Coronary artery (tissue), 2 donors: ENCODE results near the gene NEUROD6.

ENCODE experiments used
- DNase-seq: peaks from one replicate; pipeline ENCODE4 v3.0.0-alpha.2; 2017; ENCODE audit warnings: low spot score
- H3K27ac ChIP-seq, 2 donors: fragments of 200-600 bp; sonication (generic); one replicate each; pipeline ENCODE4 v1.5.1; 2016 to 2019
- H3K4me3 ChIP-seq: fragments of 200-600 bp; sonication (generic); 2 replicates; pipeline ENCODE4 v1.5.1; 2016; ENCODE audit warnings: mild to moderate bottlenecking, moderate library complexity
- TF ChIP-seq, protein P1 (sequence below): fragments of 200-600 bp; sonication (generic); IDR thresholded peaks from one replicate; pipeline ENCODE4 v1.5.1; 2019; ENCODE audit warnings: antibody characterized with exemption

The NEUROD6 gene

DNA sequence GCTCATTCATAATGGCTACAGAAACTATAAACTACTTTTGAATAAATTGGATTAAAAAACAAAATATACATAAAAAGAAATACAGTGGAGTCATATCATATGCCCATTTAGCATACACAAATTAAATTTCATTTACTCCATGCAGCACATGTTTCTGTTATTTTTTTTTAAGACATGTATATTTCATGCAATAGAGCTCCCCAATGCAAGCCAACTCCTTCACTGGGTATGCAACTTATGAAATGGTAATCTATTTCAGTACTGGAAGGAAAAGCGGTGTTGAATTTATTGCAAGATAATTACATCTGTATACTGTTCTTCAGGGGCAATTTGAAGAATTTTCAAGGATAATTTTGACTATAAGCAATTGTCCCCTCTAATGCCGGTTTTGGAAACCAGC lies 49.9 kb downstream of the NEUROD6 start:
- DNase-seq = no peak
- Histone ChIP-seq H3K27ac (no peak overlapping the region), H3K4me3 (no peak overlapping the region)
- TF ChIP-seq, protein P1, sequence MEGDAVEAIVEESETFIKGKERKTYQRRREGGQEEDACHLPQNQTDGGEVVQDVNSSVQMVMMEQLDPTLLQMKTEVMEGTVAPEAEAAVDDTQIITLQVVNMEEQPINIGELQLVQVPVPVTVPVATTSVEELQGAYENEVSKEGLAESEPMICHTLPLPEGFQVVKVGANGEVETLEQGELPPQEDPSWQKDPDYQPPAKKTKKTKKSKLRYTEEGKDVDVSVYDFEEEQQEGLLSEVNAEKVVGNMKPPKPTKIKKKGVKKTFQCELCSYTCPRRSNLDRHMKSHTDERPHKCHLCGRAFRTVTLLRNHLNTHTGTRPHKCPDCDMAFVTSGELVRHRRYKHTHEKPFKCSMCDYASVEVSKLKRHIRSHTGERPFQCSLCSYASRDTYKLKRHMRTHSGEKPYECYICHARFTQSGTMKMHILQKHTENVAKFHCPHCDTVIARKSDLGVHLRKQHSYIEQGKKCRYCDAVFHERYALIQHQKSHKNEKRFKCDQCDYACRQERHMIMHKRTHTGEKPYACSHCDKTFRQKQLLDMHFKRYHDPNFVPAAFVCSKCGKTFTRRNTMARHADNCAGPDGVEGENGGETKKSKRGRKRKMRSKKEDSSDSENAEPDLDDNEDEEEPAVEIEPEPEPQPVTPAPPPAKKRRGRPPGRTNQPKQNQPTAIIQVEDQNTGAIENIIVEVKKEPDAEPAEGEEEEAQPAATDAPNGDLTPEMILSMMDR = no peak
